NK-92 (cell line): ENCODE measurements around the gene UGT1A9.
"Not testable (repeated sequence)": the region's sequence is repeated elsewhere in the genome, so short reads cannot be mapped to it uniquely, and the experiment has no call there.

ENCODE experiments used
- DNase-seq: peaks from one replicate; lab custom pipeline; 2025; ENCODE audit not compliant: unreplicated experiment; lab: John Stamatoyannopoulos, UW

Gene UGT1A9

GRCh38 chr2:233671290-233672161 lies at the start of gene UGT1A9:
Gene UGT1A9 (plus strand): TSS chr2:233671898. CDS start chr2:233671935, 37 bp downstream.
- DNase-seq = no peak

GRCh38 chr2:233627331-233628025 lies 44.2 kb upstream of the UGT1A9 start:
- DNase-seq = no peak

GRCh38 chr2:233636306-233636705 lies 35.4 kb upstream of the UGT1A9 start, which contains the start of gene UGT1A10:
Gene UGT1A10 (plus strand): TSS chr2:233636448. CDS start chr2:233636523, 75 bp downstream.
- DNase-seq = not testable (repeated sequence)

- no peak for DNase-seq
These were observed 32.9 kb upstream of the UGT1A9 start for GRCh38 chr2:233638836-233639235.

- DNase-seq = no peak
These were observed 31.8 kb upstream of the UGT1A9 start for GRCh38 chr2:233639860-233640259.

GRCh38 chr2:233643128-233643527 lies 28.6 kb upstream of the UGT1A9 start:
- no peak for DNase-seq

- not testable (repeated sequence) for DNase-seq
These were observed 25.7 kb upstream of the UGT1A9 start for GRCh38 chr2:233646033-233646432.

GRCh38 chr2:233650981-233651380 lies 20.7 kb upstream of the UGT1A9 start:
- no peak for DNase-seq

GRCh38 chr2:233651430-233651829 lies 20.3 kb upstream of the UGT1A9 start:
- DNase-seq = no peak

GRCh38 chr2:233654501-233654900 lies 17.2 kb upstream of the UGT1A9 start:
- no peak for DNase-seq

- no peak for DNase-seq
These were observed 16.7 kb upstream of the UGT1A9 start for GRCh38 chr2:233655043-233655442.

GRCh38 chr2:233655943-233656342 lies 15.8 kb upstream of the UGT1A9 start:
- DNase-seq = not testable (repeated sequence)

- DNase-seq = no peak
These were observed 15.3 kb upstream of the UGT1A9 start for GRCh38 chr2:233656443-233656842.

- no peak for DNase-seq
These were observed 13.1 kb upstream of the UGT1A9 start for GRCh38 chr2:233658610-233659009.

- DNase-seq = no peak
These were observed 7.8 kb upstream of the UGT1A9 start for GRCh38 chr2:233663911-233664310.

- DNase-seq = no peak
These were observed 3.0 kb upstream of the UGT1A9 start for GRCh38 chr2:233668605-233669260.

GRCh38 chr2:233672886-233673285 lies 1.2 kb downstream of the UGT1A9 start:
- no peak for DNase-seq

- no peak for DNase-seq
These were observed 2.2 kb downstream of the UGT1A9 start for GRCh38 chr2:233673896-233674295.

GRCh38 chr2:233674314-233674713 lies 2.6 kb downstream of the UGT1A9 start:
- DNase-seq = no peak

GRCh38 chr2:233674995-233675394 lies 3.3 kb downstream of the UGT1A9 start:
- DNase-seq = no peak

GRCh38 chr2:233676046-233676445 lies 4.3 kb downstream of the UGT1A9 start:
- no peak for DNase-seq

- no peak for DNase-seq
These were observed 7.5 kb downstream of the UGT1A9 start for GRCh38 chr2:233679196-233679595.
